ENCODE data around the gene EIF4G1.

GRCh38 chr3:184307915-184308314, 6.5 kb upstream of the EIF4G1 start:
- TF ChIP-seq JUN (IDR thresholded peaks at IDR 0.05; ENCODE audit: borderline replicate concordance, insufficient read depth, insufficient read length, low read depth) (no peak), EZH2 (IDR thresholded peaks at IDR 0.05; ENCODE audit: borderline replicate concordance, low read depth, low read length, severe bottlenecking) (no peak), CTCF (IDR thresholded peaks at IDR 0.05; ENCODE audit: extremely low read depth in 1 of 2, insufficient read depth in 1 of 2, low read depth in 1 of 2, low read length in 2 of 2) (no peak), GATA2 (IDR thresholded peaks at IDR 0.05; ENCODE audit: insufficient read depth, insufficient read length, low read depth, low read length) (no peak)
